HT1080 (cell line): ENCODE results near the gene LSM6. TPM values are rescaled to one million over a fixed set of nuclear protein-coding genes. Genes with fewer than 3 reads are reported as not detected.

ENCODE experiments used
- total RNA-seq: library from RNA; depleted of rRNA; stranded (reverse); fragments of >200 nt; shearing (Covaris generic); gene quantifications from 2 replicates; pipeline ENCODE4 v1.2.3, GENCODE V29; 2014; rRNA removed

Gene LSM6
- total RNA-seq, 1 experiment from 2014 or later, result 101 TPM

Other genes with a start within 250 kb of the LSM6 start
- gene ZNF827, start 236.9 kb upstream of the LSM6 start, total RNA-seq, result 5.8 and 6.7 TPM in 2 replicates
- gene REELD1, start 38.8 kb downstream of the LSM6 start, total RNA-seq, result not detected in 2 replicates